ENCODE results near the gene FOXL2NB. TPM values are rescaled to one million over a fixed set of nuclear protein-coding genes. Genes with fewer than 3 reads are reported as not detected.
A peak's percentile ranks its signal among the peaks of the same experiment; 100 is the strongest.

Gene FOXL2NB
- total RNA-seq, 6 donors from 2014 or later, result 0.07 TPM; not detected in 5

DNA sequence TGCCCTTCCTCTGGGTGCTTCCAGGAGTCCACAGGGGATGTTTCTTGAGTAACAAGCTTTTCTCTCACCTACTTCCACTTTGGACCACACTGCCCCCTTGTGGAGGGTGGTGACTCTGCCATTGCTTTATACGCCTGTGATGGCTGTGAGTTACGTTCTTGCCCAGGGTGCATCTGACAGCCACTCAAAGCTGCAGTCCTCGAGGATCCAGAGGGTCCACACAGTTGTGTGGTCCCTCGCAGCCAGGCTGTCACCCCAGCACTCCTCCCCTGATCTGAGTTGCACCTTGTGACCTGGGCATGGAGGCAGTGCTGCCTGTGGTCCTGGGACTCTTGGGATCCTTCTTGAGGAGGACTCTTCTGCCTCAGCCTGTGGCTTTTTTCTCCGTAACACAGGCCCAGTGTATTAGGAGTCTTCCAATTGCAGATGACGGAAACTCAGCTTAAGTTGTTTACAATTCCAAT is 23.5 kb upstream of the FOXL2NB start:
- H3K4me3 ChIP-seq, result no peak overlapping the region
- peaks cover 0 to 6% (median 4%) of the 10 kb centered on the region in 4 donors for H3K4me1 ChIP-seq
- no peaks in the 10 kb centered on the region for H3K36me3 ChIP-seq
- ATAC-seq (ENCODE audit: low FRiP score in 2 of 2), result peak; percentile 88 to 90
- no peak for TF ChIP-seq EP300 (IDR thresholded peaks at IDR 0.05)
- TF ChIP-seq, protein P1, sequence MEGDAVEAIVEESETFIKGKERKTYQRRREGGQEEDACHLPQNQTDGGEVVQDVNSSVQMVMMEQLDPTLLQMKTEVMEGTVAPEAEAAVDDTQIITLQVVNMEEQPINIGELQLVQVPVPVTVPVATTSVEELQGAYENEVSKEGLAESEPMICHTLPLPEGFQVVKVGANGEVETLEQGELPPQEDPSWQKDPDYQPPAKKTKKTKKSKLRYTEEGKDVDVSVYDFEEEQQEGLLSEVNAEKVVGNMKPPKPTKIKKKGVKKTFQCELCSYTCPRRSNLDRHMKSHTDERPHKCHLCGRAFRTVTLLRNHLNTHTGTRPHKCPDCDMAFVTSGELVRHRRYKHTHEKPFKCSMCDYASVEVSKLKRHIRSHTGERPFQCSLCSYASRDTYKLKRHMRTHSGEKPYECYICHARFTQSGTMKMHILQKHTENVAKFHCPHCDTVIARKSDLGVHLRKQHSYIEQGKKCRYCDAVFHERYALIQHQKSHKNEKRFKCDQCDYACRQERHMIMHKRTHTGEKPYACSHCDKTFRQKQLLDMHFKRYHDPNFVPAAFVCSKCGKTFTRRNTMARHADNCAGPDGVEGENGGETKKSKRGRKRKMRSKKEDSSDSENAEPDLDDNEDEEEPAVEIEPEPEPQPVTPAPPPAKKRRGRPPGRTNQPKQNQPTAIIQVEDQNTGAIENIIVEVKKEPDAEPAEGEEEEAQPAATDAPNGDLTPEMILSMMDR (IDR thresholded peaks at IDR 0.05), result peak; percentile 82 to 88 (median 88)
- no peak for TF ChIP-seq POLR2AphosphoS5 (IDR thresholded peaks at IDR 0.05)
- H3K27me3 ChIP-seq, result no peaks in the 10 kb centered on the region
- DNase-seq, result peak in 1 of 2 donors; percentile 82
- H3K27ac ChIP-seq, result no peak overlapping the region
- WGBS, 2 donors, result 16 to 48% methylated on average over 2 to 6 of the region's 6 CpGs
- H3K9me3 ChIP-seq, result no peaks in the 10 kb centered on the region

DNA sequence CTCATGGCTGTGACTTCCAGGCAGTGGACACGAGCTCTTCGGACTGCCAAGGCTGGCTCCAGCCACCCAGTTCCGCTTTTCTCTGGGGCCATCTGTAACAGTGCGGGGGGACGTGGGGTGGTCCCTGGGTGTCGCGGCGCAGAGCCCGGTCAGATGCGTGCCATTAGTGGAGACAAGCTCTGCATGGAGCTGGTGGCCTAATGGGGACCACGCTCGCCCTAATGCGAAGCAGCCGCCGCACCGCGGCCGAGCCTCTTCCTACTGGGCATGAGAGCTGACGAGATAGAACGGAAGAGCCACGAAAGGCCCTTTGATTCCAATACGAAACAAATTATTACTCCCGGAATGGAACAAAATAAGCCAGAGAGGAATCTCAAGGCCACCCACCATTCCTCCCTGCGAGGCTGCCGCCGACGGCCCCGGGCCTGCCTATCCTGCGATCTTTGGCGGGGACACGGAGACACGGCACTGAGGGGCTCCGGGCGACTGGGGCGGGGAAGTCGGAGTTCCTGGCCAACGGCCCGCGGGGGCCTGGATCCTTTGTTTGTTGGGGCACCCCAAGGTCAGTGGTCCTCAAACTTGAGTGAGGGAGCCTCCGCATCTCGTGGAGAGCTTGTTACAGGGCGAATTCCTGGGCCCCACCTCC is 18.2 kb upstream of the FOXL2NB start:
- H3K27ac ChIP-seq, result no peak overlapping the region
- no peaks in the 10 kb centered on the region for H3K27me3 ChIP-seq
- no peak for ATAC-seq (ENCODE audit: low FRiP score in 2 of 2)
- no peaks in the 10 kb centered on the region for H3K9me3 ChIP-seq
- 96% methylated on average over 36 to 42 of the region's 42 CpGs for WGBS, 2 donors
- peak in 1 of 2 donors; percentile 82 for DNase-seq
- H3K4me1 ChIP-seq, result no peaks in the 10 kb centered on the region
- no peaks in the 10 kb centered on the region for H3K36me3 ChIP-seq
- no peak overlapping the region for H3K4me3 ChIP-seq
- TF ChIP-seq, protein P1 (IDR thresholded peaks at IDR 0.05), result no peak
- TF ChIP-seq POLR2A (IDR thresholded peaks at IDR 0.05) (no peak), EP300 (IDR thresholded peaks at IDR 0.05) (no peak), POLR2AphosphoS5 (IDR thresholded peaks at IDR 0.05) (no peak)

DNA sequence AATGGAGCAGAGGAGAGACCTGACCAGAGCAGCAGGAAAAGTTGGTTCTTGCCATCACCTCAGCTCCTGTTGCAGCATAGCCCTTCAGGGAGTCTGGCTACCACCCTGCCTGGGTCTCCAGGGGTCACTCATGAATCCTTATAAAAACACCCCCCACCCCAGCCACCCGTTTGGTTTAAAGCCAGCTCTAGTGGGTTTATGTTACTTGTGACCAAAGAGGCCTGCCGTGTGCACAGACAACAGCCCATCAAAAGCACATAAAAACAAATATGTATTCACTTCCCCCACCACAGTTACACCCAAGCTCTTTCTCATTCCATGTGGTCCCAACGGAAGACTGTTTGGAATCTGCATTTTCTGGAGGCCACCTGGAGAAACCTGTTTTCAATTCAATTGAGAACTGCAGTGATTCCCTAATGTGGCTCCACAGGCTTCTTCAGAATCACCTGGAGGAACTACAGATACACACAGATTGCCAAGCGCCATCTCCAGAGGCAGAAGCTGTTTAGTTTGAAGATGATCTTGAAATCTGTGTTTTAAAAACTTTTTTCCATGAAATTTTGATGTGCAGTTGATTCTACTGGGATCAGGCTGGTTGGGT is 13.8 kb upstream of the FOXL2NB start:
- Histone ChIP-seq H3K9me3 (no peaks in the 10 kb centered on the region), H3K4me1 (peaks cover 23 to 28% (median 27%) of the 10 kb centered on the region in 4 donors), H3K27ac (no peak overlapping the region), H3K4me3 (no peak overlapping the region), H3K36me3 (no peaks in the 10 kb centered on the region), H3K27me3 (peaks cover 0 to 26% (median 17%) of the 10 kb centered on the region in 4 donors)
- no peak for DNase-seq
- ATAC-seq (ENCODE audit: low FRiP score in 2 of 2), result no peak
- WGBS, 2 donors, result 73 to 78% methylated on average over 4 of the region's 4 CpGs
- TF ChIP-seq POLR2AphosphoS5 (IDR thresholded peaks at IDR 0.05), result no peak
- no peak for TF ChIP-seq EP300 (IDR thresholded peaks at IDR 0.05)
- TF ChIP-seq, protein P1 (IDR thresholded peaks at IDR 0.05), result no peak
- TF ChIP-seq POLR2A (IDR thresholded peaks at IDR 0.05), result no peak

DNA sequence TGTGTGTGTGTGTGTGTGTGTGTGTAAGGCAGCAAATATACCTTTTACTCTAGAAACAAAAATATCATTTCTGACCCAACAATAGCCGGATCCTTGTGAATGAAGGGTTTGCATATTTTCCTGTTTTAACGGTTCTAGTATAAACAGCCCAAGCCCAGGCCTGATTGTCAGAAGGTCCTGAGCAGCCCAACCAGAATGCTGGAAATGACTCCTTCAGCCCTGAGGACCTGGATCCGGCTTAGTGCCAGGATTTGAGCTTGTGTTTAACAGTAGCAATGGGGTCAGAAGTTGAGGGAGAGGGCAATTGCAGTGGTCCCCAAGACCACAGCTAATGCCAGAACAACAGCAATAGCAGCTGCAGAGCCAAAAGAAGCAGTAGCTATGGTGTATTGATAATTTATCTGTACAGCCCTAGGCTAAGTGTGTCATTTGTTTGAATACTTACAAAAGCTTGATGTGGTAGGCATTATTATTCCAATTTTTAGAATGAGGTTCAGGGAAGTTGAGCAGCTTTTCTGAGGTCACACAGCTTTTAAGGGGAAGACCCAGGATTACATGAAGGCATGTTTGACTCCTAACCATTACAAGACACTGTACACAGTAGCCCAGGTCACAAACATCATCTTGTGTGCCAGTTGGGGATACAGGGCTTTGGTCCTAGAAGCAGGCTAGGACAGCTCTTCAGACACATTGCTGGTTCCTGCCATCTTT is 12.9 kb upstream of the FOXL2NB start:
- H3K9me3 ChIP-seq, result no peaks in the 10 kb centered on the region
- no peak for ATAC-seq (ENCODE audit: low FRiP score in 2 of 2)
- peaks cover 32 to 37% (median 35%) of the 10 kb centered on the region in 4 donors for H3K4me1 ChIP-seq
- WGBS, 2 donors, result 55 to 59% methylated on average over 3 of the region's 3 CpGs
- H3K36me3 ChIP-seq, result no peaks in the 10 kb centered on the region
- peaks cover 0 to 35% (median 25%) of the 10 kb centered on the region in 4 donors for H3K27me3 ChIP-seq
- H3K27ac ChIP-seq, result no peak overlapping the region
- no peak overlapping the region for H3K4me3 ChIP-seq
- no peak for DNase-seq
- TF ChIP-seq POLR2A (IDR thresholded peaks at IDR 0.05) (no peak), POLR2AphosphoS5 (IDR thresholded peaks at IDR 0.05) (no peak), EP300 (IDR thresholded peaks at IDR 0.05) (no peak)
- TF ChIP-seq, protein P1 (IDR thresholded peaks at IDR 0.05), result no peak

All from upper lobe of left lung (tissue), 6 donors.